IMR-90 (cell line): ENCODE results near the gene PDE4A.
"Not testable (repeated sequence)": the region's sequence is repeated elsewhere in the genome, so short reads cannot be mapped to it uniquely, and the experiment has no call there.

Experiments
- CTCF ChIP-seq: conservative IDR thresholded peaks from 2 replicates; pipeline ENCODE4 v1.5.1; 2012; ENCODE audit warnings: mild to moderate bottlenecking, low read depth, low read length, improper control_type of control experiment
- MAFK ChIP-seq: IDR thresholded peaks from 2 replicates; pipeline ENCODE4 v1.6.1; 2012; ENCODE audit warnings: low read depth, low read length, improper control_type of control experiment
- MAZ ChIP-seq: IDR thresholded peaks from 2 replicates; pipeline ENCODE4 v1.6.1; 2012; ENCODE audit warnings: low read depth, mild to moderate bottlenecking, low read length, improper control_type of control experiment, moderate library complexity, borderline replicate concordance
- POLR2A ChIP-seq: IDR thresholded peaks from 2 replicates; pipeline ENCODE4 v1.6.1; 2012; ENCODE audit warnings: mild to moderate bottlenecking, low read depth, low read length
- SMC3 ChIP-seq: fragments of 150-350 bp; IDR thresholded peaks from 2 replicates; pipeline ENCODE4 v1.6.1; 2016; ENCODE audit warnings: low read depth, mild to moderate bottlenecking, antibody characterized with exemption, low read length, moderate library complexity

GRCh38 chr19:10411224-10411623, 9.1 kb upstream of the PDE4A start:
- TF ChIP-seq MAZ, MAFK, CTCF, SMC3, POLR2A: not testable (repeated sequence)
